ENCODE results near the gene KCNQ5. TPM values are rescaled to one million over a fixed set of nuclear protein-coding genes. Genes with fewer than 3 reads are reported as not detected.

KCNQ5 gene
- total and polyA plus RNA-seq, 2 of the 8 experiments (the other 6 are each of a cell fraction or from before 2014, with no cell fraction given): 0.83 to 1.2 TPM

- H3K4me1 ChIP-seq (replicated peaks in 1 of 4; ENCODE audit: control insufficient read depth in 3 of 4, insufficient read depth in 4 of 4, low read length in 3 of 4): no peaks in the 10 kb centered on the region
- no peaks in the 10 kb centered on the region for H3K27me3 ChIP-seq (replicated peaks in 1 of 4; ENCODE audit: control insufficient read depth in 3 of 4, extremely low read depth in 1 of 4, insufficient read depth in 3 of 4, low read length in 3 of 4)
- ChIA-PET CTCF (ENCODE audit: partially characterized antibody) (no interaction called here), POLR2A (ENCODE audit: partially characterized antibody) (no interaction called here)
- H3K79me1 ChIP-seq (ENCODE audit: low read depth, low read length): no peaks in the 10 kb centered on the region
- H3K4ac ChIP-seq (replicated peaks; ENCODE audit: insufficient read length, low read depth, low read length): no peak overlapping the region
- no peak overlapping the region for H3K18ac ChIP-seq (ENCODE audit: extremely low read depth, low read length)
- no peaks in the 10 kb centered on the region for H3K36me3 ChIP-seq (ENCODE audit: control insufficient read depth in 2 of 4, insufficient read depth in 4 of 4, low read length in 3 of 4)
- H3K23me2 ChIP-seq (ENCODE audit: low read depth, low read length): no peaks in the 10 kb centered on the region
- H2BK5ac ChIP-seq (ENCODE audit: low read depth, low read length): no peak overlapping the region
- no peak overlapping the region for H4K91ac ChIP-seq (replicated peaks; ENCODE audit: insufficient read length, low read length)
- H3K4me3 ChIP-seq (ENCODE audit: extremely low read depth in 1 of 4, insufficient read depth in 2 of 4, low read depth in 3 of 4, low read length in 4 of 4): no peak overlapping the region
- H3K14ac ChIP-seq (ENCODE audit: insufficient read length): no peak overlapping the region
- no peak overlapping the region for H4K8ac ChIP-seq (ENCODE audit: extremely low read depth, insufficient read depth, low read length)
- no peak overlapping the region for H4K5ac ChIP-seq (ENCODE audit: insufficient read length, low read depth, low read length)
- FAIRE-seq: no peak
- H2AK5ac ChIP-seq (ENCODE audit: low read depth, low read length): no peak overlapping the region
- H2BK20ac ChIP-seq (ENCODE audit: low read length): no peak overlapping the region
- DNase-seq (ENCODE audit: low read depth in 1 of 2, low spot score in 2 of 2): no peak
- H2BK15ac ChIP-seq (ENCODE audit: low read length): no peak overlapping the region
- H2AFZ ChIP-seq (ENCODE audit: low read length): no peak overlapping the region
- H3K79me2 ChIP-seq (ENCODE audit: control insufficient read depth in 1 of 2, insufficient read depth in 2 of 2, low read length in 2 of 2): no peaks in the 10 kb centered on the region
- no peak overlapping the region for H2BK12ac ChIP-seq (ENCODE audit: low read depth, low read length)
- no peak overlapping the region for H3K23ac ChIP-seq (ENCODE audit: insufficient read length)
- WGBS, 2 experiments (ENCODE audit: extremely low coverage in 1 of 2, insufficient coverage in 1 of 2, insufficient read length in 1 of 2, insufficient replicate concordance in 2 of 2, low coverage in 1 of 2, low lambda C conversion rate in 2 of 2, missing lambda C conversion rate in 1 of 2): 77% methylated on average over 1 of the region's 1 CpG; no CpG with 5 or more reads in 1 of the 2 experiments
- H4K20me1 ChIP-seq (replicated peaks in 1 of 2; ENCODE audit: control insufficient read depth in 1 of 2, insufficient read depth in 2 of 2, low read length in 2 of 2): no peaks in the 10 kb centered on the region
- H3K4me2 ChIP-seq (ENCODE audit: insufficient read depth in 1 of 2, low read depth in 2 of 2, low read length in 2 of 2): no peak overlapping the region
- H2BK120ac ChIP-seq (replicated peaks; ENCODE audit: low read depth, low read length): no peak overlapping the region
- H3K9ac ChIP-seq (replicated peaks in 1 of 4; ENCODE audit: extremely low read depth in 1 of 4, low read depth in 3 of 4, low read length in 3 of 4): no peak overlapping the region
- no peaks in the 10 kb centered on the region for H3K9me3 ChIP-seq (ENCODE audit: insufficient read depth in 2 of 2, low read depth in 1 of 2, low read length in 1 of 2)
- no peak overlapping the region for H3K56ac ChIP-seq (replicated peaks; ENCODE audit: insufficient read length, low read depth, low read length)
- H3K27ac ChIP-seq (ENCODE audit: low read depth, low read length): no peak overlapping the region
- TF ChIP-seq PHF8 (conservative IDR thresholded peaks at IDR 0.05; ENCODE audit: low read depth, low read length) (no peak), NANOG (IDR thresholded peaks at IDR 0.05; ENCODE audit: insufficient read depth, low read depth, low read length, poor library complexity, severe bottlenecking) (no peak), TEAD4 (IDR thresholded peaks at IDR 0.05; ENCODE audit: low read depth, low read length) (no peak), SAP30 (IDR thresholded peaks at IDR 0.05; ENCODE audit: insufficient read depth, insufficient replicate concordance, low read length) (no peak), RBBP5 (IDR thresholded peaks at IDR 0.05; ENCODE audit: borderline replicate concordance, low read depth, low read length) (no peak), SIRT6 (IDR thresholded peaks at IDR 0.05; ENCODE audit: low read length) (no peak), RAD21 (IDR thresholded peaks at IDR 0.05 in 1 of 2, conservative IDR thresholded peaks at IDR 0.05 in 1 of 2; ENCODE audit: low read depth in 2 of 2, low read length in 2 of 2) (no peak), CTBP2 (IDR thresholded peaks at IDR 0.05; ENCODE audit: borderline replicate concordance, insufficient read depth, insufficient read length, low read length) (no peak), RNF2 (IDR thresholded peaks at IDR 0.05; ENCODE audit: borderline replicate concordance, low read depth, low read length, missing control alignments, poor library complexity, severe bottlenecking) (no peak), CBX8 (IDR thresholded peaks at IDR 0.05; ENCODE audit: borderline replicate concordance, low read depth, low read length) (no peak), RFX5 (IDR thresholded peaks at IDR 0.05; ENCODE audit: borderline replicate concordance, low read depth, low read length) (no peak), EP300 (IDR thresholded peaks at IDR 0.05; ENCODE audit: borderline replicate concordance in 1 of 2, low read depth in 2 of 2, low read length in 2 of 2) (no peak), TBP (IDR thresholded peaks at IDR 0.05; ENCODE audit: low read depth, low read length) (no peak)
Measured at GRCh38 chr6:72967329-72967728, 345.5 kb downstream of the KCNQ5 start.

All from H1 (cell line).